ENCODE results near the gene ALKBH8.

Gene ALKBH8

DNA sequence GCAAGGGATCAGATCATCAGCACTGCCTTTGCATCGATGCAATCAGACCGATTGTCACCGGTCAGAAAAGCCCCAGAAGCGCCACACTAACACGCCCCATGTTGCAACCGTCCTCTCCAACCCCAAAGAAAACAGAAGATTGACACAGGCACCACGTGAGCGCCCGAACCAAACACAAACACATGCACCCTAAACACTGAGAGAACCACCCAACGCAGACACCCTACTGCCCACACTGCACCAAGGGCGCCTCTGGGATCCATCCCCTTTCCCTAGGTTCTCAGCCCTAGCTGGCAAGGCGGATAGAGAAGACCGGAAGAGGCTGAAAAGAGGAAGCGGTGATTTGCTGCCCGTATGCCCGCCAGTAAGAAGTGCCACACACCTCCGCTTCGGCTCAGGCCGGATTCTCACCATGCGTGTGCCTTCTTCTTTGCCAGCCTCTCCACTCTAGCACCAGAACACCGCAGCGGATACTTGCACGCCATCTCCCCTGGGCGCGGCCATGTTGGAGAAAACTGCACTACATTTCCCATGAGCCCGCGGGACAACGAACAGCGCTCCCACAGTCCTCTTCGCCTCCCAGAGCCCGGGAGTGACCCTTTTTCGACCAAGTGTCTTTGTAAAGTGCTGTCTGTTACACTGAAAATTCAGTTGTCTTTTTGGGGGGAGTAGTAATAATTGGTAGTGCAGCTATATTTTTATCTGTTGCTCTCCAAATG, at the start of gene ALKBH8 (continued):
- TF ChIP-seq, protein P1, sequence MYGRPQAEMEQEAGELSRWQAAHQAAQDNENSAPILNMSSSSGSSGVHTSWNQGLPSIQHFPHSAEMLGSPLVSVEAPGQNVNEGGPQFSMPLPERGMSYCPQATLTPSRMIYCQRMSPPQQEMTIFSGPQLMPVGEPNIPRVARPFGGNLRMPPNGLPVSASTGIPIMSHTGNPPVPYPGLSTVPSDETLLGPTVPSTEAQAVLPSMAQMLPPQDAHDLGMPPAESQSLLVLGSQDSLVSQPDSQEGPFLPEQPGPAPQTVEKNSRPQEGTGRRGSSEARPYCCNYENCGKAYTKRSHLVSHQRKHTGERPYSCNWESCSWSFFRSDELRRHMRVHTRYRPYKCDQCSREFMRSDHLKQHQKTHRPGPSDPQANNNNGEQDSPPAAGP (tag by site-specific recombination; IDR thresholded peaks at IDR 0.05), result 0 out of 2 replicates have a peak, but pooled peaks have one; percentile 28

DNA sequence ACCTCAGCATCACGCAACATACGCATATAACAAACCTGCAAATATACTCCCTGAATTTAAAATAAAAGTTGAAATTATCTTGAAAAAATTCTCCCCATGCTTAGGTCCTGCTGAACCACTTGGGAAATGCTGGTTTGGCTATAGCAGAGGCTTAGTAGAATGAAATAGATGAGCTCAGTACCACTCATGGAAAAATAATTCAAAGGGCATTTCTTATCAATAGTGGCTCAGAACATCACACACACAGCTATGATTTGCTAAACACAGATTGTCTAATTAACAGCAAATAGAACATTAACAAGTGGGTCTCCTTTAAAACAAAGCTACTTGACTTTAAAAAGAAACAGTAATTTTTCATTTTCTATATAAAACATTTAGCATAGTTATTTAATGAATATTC, 46.9 kb upstream of the ALKBH8 start:
- Histone ChIP-seq H3K4me3 (ENCODE audit: low read depth, low read length) (no peak overlapping the region), H3K9me3 (ENCODE audit: control insufficient read depth, insufficient read depth, low read depth, low read length) (no peaks in the 10 kb centered on the region), H3K27ac (ENCODE audit: extremely low read depth, low read depth, low read length) (no peak overlapping the region), H3K36me3 (ENCODE audit: control insufficient read depth in 2 of 2, insufficient read depth in 1 of 2, low read length in 2 of 2) (no peaks in the 10 kb centered on the region), H3K4me1 (ENCODE audit: control insufficient read depth, insufficient read depth, low read length) (no peaks in the 10 kb centered on the region)
- CTCF ChIA-PET, result interaction anchor here (0.7 kb wide), 2 partner anchors 37 to 209 kb away, joined by 3 to 5 read pairs; no protein-coding TSS in a partner anchor
- no peak for TF ChIP-seq KLF10 (tag by site-specific recombination; IDR thresholded peaks at IDR 0.05)
- POLR2A ChIA-PET, result no interaction called here

DNA sequence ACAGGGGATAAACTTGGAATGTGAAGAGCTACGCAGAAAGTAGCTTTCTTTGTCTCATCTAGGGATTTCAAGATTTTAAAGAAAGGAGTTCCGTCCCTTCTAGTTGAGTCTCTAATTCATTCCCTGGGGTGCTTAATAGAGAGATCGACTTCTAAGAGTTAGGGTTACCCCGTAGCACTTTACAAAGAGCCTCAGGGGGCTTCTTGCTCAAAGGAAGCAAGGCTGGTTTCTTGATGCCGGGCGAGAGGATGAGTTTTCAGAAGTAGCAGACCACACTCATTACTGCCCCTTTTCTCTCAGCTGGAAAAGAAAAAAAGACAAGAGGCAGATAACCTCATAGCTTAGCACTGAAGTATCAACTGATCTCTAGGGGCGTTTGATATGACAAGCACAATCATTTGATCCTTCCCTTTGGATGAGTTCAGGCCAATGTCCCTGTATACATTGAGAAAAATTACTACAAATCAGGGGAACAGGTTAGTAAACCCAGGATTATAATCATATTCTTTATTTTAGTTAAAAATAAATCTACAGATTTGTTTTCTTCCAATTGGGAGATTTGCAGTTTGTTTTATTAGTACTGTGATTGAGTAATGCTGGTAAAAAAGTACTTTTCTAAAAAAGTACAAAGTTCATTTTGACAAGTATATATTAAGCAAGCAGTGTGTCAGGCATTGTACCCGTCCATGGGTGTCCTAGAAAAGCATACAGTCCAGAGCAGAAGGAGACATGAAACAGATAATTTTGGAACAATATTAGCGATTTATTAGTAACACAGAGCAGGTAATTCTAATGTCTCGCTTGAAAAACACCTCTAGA, 44.1 kb upstream of the ALKBH8 start:
- H3K4me3 ChIP-seq (ENCODE audit: low read depth, low read length), result no peak overlapping the region
- H3K4me1 ChIP-seq (ENCODE audit: control insufficient read depth, insufficient read depth, low read length), result no peaks in the 10 kb centered on the region
- ChIA-PET CTCF (interaction anchor here (1.2 to 1.4 kb wide), 2 partner anchors 34 to 80 kb away, joined by 3 to 5 read pairs; no protein-coding TSS in a partner anchor), POLR2A (interaction anchor here (0.8 kb wide), 1 partner anchor 44 kb away, joined by 3 read pairs; the partner anchor contains the start of gene ALKBH8)
- no peaks in the 10 kb centered on the region for H3K36me3 ChIP-seq (ENCODE audit: control insufficient read depth in 2 of 2, insufficient read depth in 1 of 2, low read length in 2 of 2)
- no peak for TF ChIP-seq MEIS1 (CRISPR knock-in tag; IDR thresholded peaks at IDR 0.05; ENCODE audit: borderline replicate concordance)
- TF ChIP-seq SALL2 (tag by site-specific recombination; IDR thresholded peaks at IDR 0.05; ENCODE audit: borderline replicate concordance), result no peak
- TF ChIP-seq FEZF1 (tag by site-specific recombination; IDR thresholded peaks at IDR 0.05), result no peak
- no peak for TF ChIP-seq ZBTB20 (tag by site-specific recombination; IDR thresholded peaks at IDR 0.05)
- TF ChIP-seq ZNF777 (tag by site-specific recombination; IDR thresholded peaks at IDR 0.05; ENCODE audit: borderline replicate concordance), result no peak
- no peak for TF ChIP-seq ZNF549 (tag by site-specific recombination; IDR thresholded peaks at IDR 0.05)
- TF ChIP-seq ZNF248 (tag by site-specific recombination; IDR thresholded peaks at IDR 0.05), result no peak
- no peak for TF ChIP-seq HOXC10 (CRISPR knock-in tag; IDR thresholded peaks at IDR 0.05)
- no peaks in the 10 kb centered on the region for H3K9me3 ChIP-seq (ENCODE audit: control insufficient read depth, insufficient read depth, low read depth, low read length)
- no peak overlapping the region for H3K27ac ChIP-seq (ENCODE audit: extremely low read depth, low read depth, low read length)

DNA sequence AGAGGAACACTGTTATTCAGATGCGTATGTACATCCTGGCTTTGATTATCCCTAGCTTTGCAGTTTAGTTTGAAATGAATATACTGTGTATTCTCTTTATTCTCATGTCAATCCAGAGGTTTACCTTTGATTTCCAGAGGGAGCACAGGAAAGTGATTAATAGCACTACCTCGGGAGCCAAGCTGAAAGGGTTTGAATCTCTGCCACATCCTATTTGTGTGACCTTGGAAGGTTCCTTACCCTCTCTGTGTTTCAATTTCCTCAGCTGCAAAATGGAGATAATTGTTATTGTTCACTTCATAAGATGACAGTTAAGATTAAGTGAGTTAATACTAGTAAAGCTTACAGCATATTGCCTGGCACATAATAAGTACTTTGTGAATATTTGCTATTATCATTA, 43.3 kb upstream of the ALKBH8 start:
- CTCF ChIA-PET, result interaction anchor here (1.2 to 1.4 kb wide), 2 partner anchors 33 to 81 kb away, joined by 3 to 5 read pairs; no protein-coding TSS in a partner anchor
- POLR2A ChIA-PET, result interaction anchor here (0.8 kb wide), 1 partner anchor 44 kb away, joined by 3 read pairs; the partner anchor contains the start of gene ALKBH8
- Histone ChIP-seq H3K9me3 (ENCODE audit: control insufficient read depth, insufficient read depth, low read depth, low read length) (no peaks in the 10 kb centered on the region), H3K36me3 (ENCODE audit: control insufficient read depth in 2 of 2, insufficient read depth in 1 of 2, low read length in 2 of 2) (no peaks in the 10 kb centered on the region), H3K27ac (ENCODE audit: extremely low read depth, low read depth, low read length) (no peak overlapping the region), H3K4me1 (ENCODE audit: control insufficient read depth, insufficient read depth, low read length) (no peaks in the 10 kb centered on the region), H3K4me3 (ENCODE audit: low read depth, low read length) (no peak overlapping the region)
- TF ChIP-seq ZNF785 (tag by site-specific recombination; IDR thresholded peaks at IDR 0.05) (no peak), ZNF558 (tag by site-specific recombination; IDR thresholded peaks at IDR 0.05) (no peak), FEZF1 (tag by site-specific recombination; IDR thresholded peaks at IDR 0.05) (no peak), KLF1 (tag by site-specific recombination; IDR thresholded peaks at IDR 0.05) (no peak), TCF7L2 (IDR thresholded peaks at IDR 0.05; ENCODE audit: borderline replicate concordance, low read depth, low read length) (no peak), GFI1B (tag by site-specific recombination; IDR thresholded peaks at IDR 0.05) (no peak), ZNF221 (tag by site-specific recombination; IDR thresholded peaks at IDR 0.05; ENCODE audit: borderline replicate concordance) (no peak), ZNF292 (tag by site-specific recombination; IDR thresholded peaks at IDR 0.05; ENCODE audit: borderline replicate concordance, low read depth) (no peak), ZNF658 (tag by site-specific recombination; IDR thresholded peaks at IDR 0.05) (no peak), ZNF366 (tag by site-specific recombination; conservative IDR thresholded peaks at IDR 0.05) (no peak), ZNF16 (tag by site-specific recombination; IDR thresholded peaks at IDR 0.05; ENCODE audit: low read depth) (no peak), ZNF596 (tag by site-specific recombination; IDR thresholded peaks at IDR 0.05) (no peak)
- TF ChIP-seq, protein P1 (tag by site-specific recombination; IDR thresholded peaks at IDR 0.05), result no peak
- TF ChIP-seq, protein P2, sequence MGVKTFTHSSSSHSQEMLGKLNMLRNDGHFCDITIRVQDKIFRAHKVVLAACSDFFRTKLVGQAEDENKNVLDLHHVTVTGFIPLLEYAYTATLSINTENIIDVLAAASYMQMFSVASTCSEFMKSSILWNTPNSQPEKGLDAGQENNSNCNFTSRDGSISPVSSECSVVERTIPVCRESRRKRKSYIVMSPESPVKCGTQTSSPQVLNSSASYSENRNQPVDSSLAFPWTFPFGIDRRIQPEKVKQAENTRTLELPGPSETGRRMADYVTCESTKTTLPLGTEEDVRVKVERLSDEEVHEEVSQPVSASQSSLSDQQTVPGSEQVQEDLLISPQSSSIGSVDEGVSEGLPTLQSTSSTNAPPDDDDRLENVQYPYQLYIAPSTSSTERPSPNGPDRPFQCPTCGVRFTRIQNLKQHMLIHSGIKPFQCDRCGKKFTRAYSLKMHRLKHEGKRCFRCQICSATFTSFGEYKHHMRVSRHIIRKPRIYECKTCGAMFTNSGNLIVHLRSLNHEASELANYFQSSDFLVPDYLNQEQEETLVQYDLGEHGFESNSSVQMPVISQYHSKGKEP (tag by site-specific recombination; IDR thresholded peaks at IDR 0.05), result no peak
- TF ChIP-seq, protein P3, sequence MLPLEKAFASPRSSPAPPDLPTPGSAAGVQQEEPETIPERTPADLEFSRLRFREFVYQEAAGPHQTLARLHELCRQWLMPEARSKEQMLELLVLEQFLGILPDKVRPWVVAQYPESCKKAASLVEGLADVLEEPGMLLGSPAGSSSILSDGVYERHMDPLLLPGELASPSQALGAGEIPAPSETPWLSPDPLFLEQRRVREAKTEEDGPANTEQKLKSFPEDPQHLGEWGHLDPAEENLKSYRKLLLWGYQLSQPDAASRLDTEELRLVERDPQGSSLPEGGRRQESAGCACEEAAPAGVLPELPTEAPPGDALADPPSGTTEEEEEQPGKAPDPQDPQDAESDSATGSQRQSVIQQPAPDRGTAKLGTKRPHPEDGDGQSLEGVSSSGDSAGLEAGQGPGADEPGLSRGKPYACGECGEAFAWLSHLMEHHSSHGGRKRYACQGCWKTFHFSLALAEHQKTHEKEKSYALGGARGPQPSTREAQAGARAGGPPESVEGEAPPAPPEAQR (tag by site-specific recombination; IDR thresholded peaks at IDR 0.05), result no peak

All from HEK293 (cell line).